OCI-LY7 (cell line): ENCODE measurements around the gene DACT2. TPM values are rescaled to one million over a fixed set of nuclear protein-coding genes. Genes with fewer than 3 reads are reported as not detected.

Experiments used
- Bru-seq: library from RNA; stranded (reverse); fragments of 400-500 nt; gene quantifications from one replicate; lab custom pipeline; 2021; lab: Mats Ljungman, UMichigan
- BruChase-seq, 2 experiments: library from RNA; stranded (reverse); fragments of 400-500 nt; gene quantifications; one replicate each; lab custom pipeline; 2021; lab: Mats Ljungman, UMichigan
- BruUV-seq: library from RNA; stranded (reverse); fragments of 400-500 nt; replicated peaks from 2 replicates; lab custom pipeline; 2021; lab: Mats Ljungman, UMichigan
- CTCF ChIA-PET: fragments of 300-600 bp; sonication (Branson Sonifier 250); formaldehyde crosslinking; loops from one replicate; lab custom pipeline; 2022; ENCODE audit warnings: antibody characterized with exemption; ENCODE audit not compliant: unreplicated experiment; lab: Charles Lee
- POLR2A ChIA-PET: fragments of 300-600 bp; sonication (Branson Sonifier 250); formaldehyde crosslinking; loops from one replicate; lab custom pipeline; 2022; ENCODE audit warnings: antibody characterized with exemption; lab: Charles Lee
- DNase-seq: peaks from one replicate; pipeline ENCODE4 v3.0.0-alpha.2; 2015; ENCODE audit warnings: low spot score
- H2AFZ ChIP-seq: fragments of 200-600 bp; sonication (generic), shearing (Covaris generic); 2 replicates; pipeline ENCODE4 v1.6.1; 2014; ENCODE audit warnings: mild to moderate bottlenecking, antibody characterized with exemption, low read length, moderate library complexity
- H3K27ac ChIP-seq: fragments of 200-600 bp; sonication (generic); 2 replicates; pipeline ENCODE4 v1.5.1; 2014; ENCODE audit warnings: mixed run types, low read depth, mild to moderate bottlenecking, moderate library complexity, low read length, inconsistent platforms; ENCODE audit not compliant: poor library complexity, severe bottlenecking
- H3K36me3 ChIP-seq: fragments of 200-600 bp; sonication (generic); 2 replicates; pipeline ENCODE4 v1.6.1; 2014; ENCODE audit warnings: mild to moderate bottlenecking, antibody characterized with exemption, low read length, moderate library complexity, mixed read lengths; ENCODE audit not compliant: insufficient read depth
- H3K4me1 ChIP-seq: fragments of 200-600 bp; sonication (generic); 2 replicates; pipeline ENCODE4 v1.5.1; 2014; ENCODE audit warnings: mild to moderate bottlenecking, low read length; ENCODE audit not compliant: insufficient read depth, poor library complexity, severe bottlenecking
- H3K4me2 ChIP-seq: fragments of 200-600 bp; sonication (generic); 2 replicates; pipeline ENCODE4 v1.6.1; 2014; ENCODE audit warnings: mild to moderate bottlenecking, low read length
- H3K4me3 ChIP-seq: fragments of 200-600 bp; sonication (generic); 2 replicates; pipeline ENCODE4 v1.5.1; 2014; ENCODE audit warnings: mild to moderate bottlenecking, low read depth, low read length; ENCODE audit not compliant: poor library complexity, severe bottlenecking
- H3K79me2 ChIP-seq: fragments of 200-600 bp; sonication (generic); 2 replicates; pipeline ENCODE4 v1.6.1; 2016; ENCODE audit warnings: low read depth, mild to moderate bottlenecking, low read length, moderate library complexity, mixed read lengths; ENCODE audit not compliant: insufficient read depth
- H3K9me2 ChIP-seq: fragments of 200-600 bp; sonication (generic); 2 replicates; pipeline ENCODE4 v1.6.1; 2016; ENCODE audit warnings: mild to moderate bottlenecking, low read length, mixed read lengths; ENCODE audit not compliant: insufficient read depth
- H3K9me3 ChIP-seq: fragments of 200-600 bp; sonication (generic); 2 replicates; pipeline ENCODE4 v1.6.1; 2014; ENCODE audit warnings: mild to moderate bottlenecking, mixed run types, low read length, mixed read lengths
- H4K20me1 ChIP-seq: fragments of 200-600 bp; sonication (generic); 2 replicates; pipeline ENCODE4 v1.6.1; 2014; ENCODE audit warnings: mild to moderate bottlenecking, antibody characterized with exemption, low read length, moderate library complexity, mixed read lengths; ENCODE audit not compliant: insufficient read depth
- EZH2phosphoT487 ChIP-seq: fragments of 200-600 bp; sonication (generic); IDR thresholded peaks from 2 replicates; pipeline ENCODE4 v1.6.1; 2018; ENCODE audit warnings: low read depth, borderline replicate concordance, mild to moderate bottlenecking, mixed run types, antibody characterized with exemption, low read length, moderate library complexity, mixed read lengths
- intact Hi-C: fragments of 100-400 bp; cut with micrococcal nuclease; formaldehyde crosslinking; loops from one replicate; pipeline ENCODE4 v1.10.0; 2022; ENCODE audit not compliant: unreplicated experiment
- long read RNA-seq: library from polyadenylated mRNA; stranded (forward); transcript quantifications from one replicate; pipeline ENCODE4 v2.0.0, GENCODE V29; 2022
- total RNA-seq, 2 experiments: library from RNA; depleted of rRNA in 1 of 2; stranded (reverse); fragments of >200 nt in 1 of 2; shearing (Covaris generic) in 1 of 2; gene quantifications; 2 replicates each; pipeline ENCODE4 v1.2.3, GENCODE V29; 2014 to 2022
- TF ChIP-seq, protein P1 (sequence below): fragments of 200-600 bp; sonication (generic); conservative IDR thresholded peaks from 2 replicates; pipeline ENCODE4 v1.5.1; 2014; ENCODE audit warnings: mild to moderate bottlenecking, antibody characterized with exemption, low read length, moderate library complexity, mixed read lengths

The DACT2 gene
- total RNA-seq (2014; rRNA removed; shearing (Covaris generic)) (not detected in 2 replicates), total RNA-seq (2022) (not detected in 2 replicates), Bru-seq, nascent RNA (not detected), BruChase-seq, experiment 1, labeled RNA remaining after a 6-hour chase (not detected), BruChase-seq, experiment 2, labeled RNA remaining after a 2-hour chase (not detected)
- long read RNA-seq, result 0 reads

GRCh38 chr6:168319279-168320111, at the start of gene DACT2:
TSS of gene DACT2 (minus strand) at chr6:168319777. CDS start at chr6:168319633, 144 bp downstream.
- Histone ChIP-seq H3K9me3 (no peaks in the 10 kb centered on the region), H2AFZ (no peak within 1 kb of the TSS), H3K4me2 (no peak within 1 kb of the TSS), H4K20me1 (no peaks in the 10 kb centered on the region), H3K4me1 (no peaks in the 10 kb centered on the region), H3K4me3 (no peak within 1 kb of the TSS), H3K9me2 (no peaks in the 10 kb centered on the region), H3K36me3 (no peaks in the 10 kb centered on the region), H3K27ac (no peak within 1 kb of the TSS), H3K79me2 (no peaks in the 10 kb centered on the region)
- CTCF ChIA-PET, result no interaction called here
- intact Hi-C loops, result no loop called here
- TF ChIP-seq, protein P1, sequence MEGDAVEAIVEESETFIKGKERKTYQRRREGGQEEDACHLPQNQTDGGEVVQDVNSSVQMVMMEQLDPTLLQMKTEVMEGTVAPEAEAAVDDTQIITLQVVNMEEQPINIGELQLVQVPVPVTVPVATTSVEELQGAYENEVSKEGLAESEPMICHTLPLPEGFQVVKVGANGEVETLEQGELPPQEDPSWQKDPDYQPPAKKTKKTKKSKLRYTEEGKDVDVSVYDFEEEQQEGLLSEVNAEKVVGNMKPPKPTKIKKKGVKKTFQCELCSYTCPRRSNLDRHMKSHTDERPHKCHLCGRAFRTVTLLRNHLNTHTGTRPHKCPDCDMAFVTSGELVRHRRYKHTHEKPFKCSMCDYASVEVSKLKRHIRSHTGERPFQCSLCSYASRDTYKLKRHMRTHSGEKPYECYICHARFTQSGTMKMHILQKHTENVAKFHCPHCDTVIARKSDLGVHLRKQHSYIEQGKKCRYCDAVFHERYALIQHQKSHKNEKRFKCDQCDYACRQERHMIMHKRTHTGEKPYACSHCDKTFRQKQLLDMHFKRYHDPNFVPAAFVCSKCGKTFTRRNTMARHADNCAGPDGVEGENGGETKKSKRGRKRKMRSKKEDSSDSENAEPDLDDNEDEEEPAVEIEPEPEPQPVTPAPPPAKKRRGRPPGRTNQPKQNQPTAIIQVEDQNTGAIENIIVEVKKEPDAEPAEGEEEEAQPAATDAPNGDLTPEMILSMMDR, result no peak
- no peak for TF ChIP-seq EZH2phosphoT487
- no TSS peak for BruUV-seq
- no peak for DNase-seq
- POLR2A ChIA-PET, result no interaction called here

DNA sequence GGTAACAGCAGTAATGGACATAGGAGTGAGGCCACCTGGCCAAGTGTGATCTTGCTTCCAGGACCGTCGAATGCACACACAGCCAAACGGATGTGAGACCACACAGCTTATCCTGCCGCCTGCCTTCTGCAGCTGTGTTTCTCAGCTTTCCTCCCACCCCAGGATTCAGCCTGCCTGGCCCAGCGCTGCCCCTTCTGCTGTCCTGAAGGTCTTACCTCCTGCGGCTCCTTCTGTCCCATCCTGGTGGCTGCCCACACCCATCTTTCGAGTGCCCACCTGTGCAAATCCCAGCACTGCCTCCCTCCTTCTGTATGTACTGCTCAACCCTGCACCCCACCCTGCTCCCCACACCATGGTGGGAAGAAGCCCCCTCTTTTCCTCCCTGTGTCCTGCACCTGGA, 49.4 kb upstream of the DACT2 start:
- no peaks in the 10 kb centered on the region for H4K20me1 ChIP-seq
- no peak overlapping the region for H3K4me2 ChIP-seq
- no peaks in the 10 kb centered on the region for H3K79me2 ChIP-seq
- DNase-seq, result no peak
- intact Hi-C loops, result no loop called here
- ChIA-PET CTCF (no interaction called here), POLR2A (no interaction called here)
- no peaks in the 10 kb centered on the region for H3K9me2 ChIP-seq
- no peak overlapping the region for H3K27ac ChIP-seq
- BruUV-seq, result no TSS peak
- no peaks in the 10 kb centered on the region for H3K4me1 ChIP-seq
- no peaks in the 10 kb centered on the region for H3K36me3 ChIP-seq
- H3K4me3 ChIP-seq, result no peak overlapping the region
- no peaks in the 10 kb centered on the region for H3K9me3 ChIP-seq
- TF ChIP-seq EZH2phosphoT487, result no peak
- TF ChIP-seq, protein P1, result no peak
- H2AFZ ChIP-seq, result no peak overlapping the region
